ENCODE results near the gene ANAPC16.
"Not testable (repeated sequence)": the region's sequence is repeated elsewhere in the genome, so short reads cannot be mapped to it uniquely, and the experiment has no call there.

Gene ANAPC16

GRCh38 chr10:72204724-72205123 lies 11.1 kb upstream of the ANAPC16 start:
- H3K36me3 ChIP-seq (ENCODE audit: low read length): peaks cover 7% of the 10 kb centered on the region; the same call in 1 of the 2 replicates
- H3K4me3 ChIP-seq (ENCODE audit: insufficient read depth, low read length, poor library complexity, severe bottlenecking): no peak overlapping the region
- H3K4me2 ChIP-seq (ENCODE audit: low read depth, low read length, poor library complexity, severe bottlenecking): no peak overlapping the region
- H3K79me2 ChIP-seq (ENCODE audit: insufficient read depth, low read length): 0 out of 2 replicates have a peak, but pooled peaks cover 2% of the 10 kb centered on the region
- no peak for TF ChIP-seq EZH2phosphoT487 (conservative IDR thresholded peaks at IDR 0.05; ENCODE audit: low read length)
- TF ChIP-seq CTCF (IDR thresholded peaks at IDR 0.05; ENCODE audit: insufficient read depth, low read length, poor library complexity, severe bottlenecking): no peak
- no peaks in the 10 kb centered on the region for H3F3A ChIP-seq (ENCODE audit: insufficient read depth)
- no peaks in the 10 kb centered on the region for H4K20me1 ChIP-seq (ENCODE audit: low read depth, low read length)
- H3K9ac ChIP-seq (ENCODE audit: low read length): no peak overlapping the region
- no peak overlapping the region for H3K27ac ChIP-seq (ENCODE audit: low read depth, low read length)
- H2AFZ ChIP-seq (ENCODE audit: low read depth, low read length, severe bottlenecking): no peak overlapping the region
- no peaks in the 10 kb centered on the region for H3K27me3 ChIP-seq (ENCODE audit: low read length)
- H3K9me2 ChIP-seq (replicated peaks; ENCODE audit: insufficient read depth, low read length): no peaks in the 10 kb centered on the region
- H3K9me3 ChIP-seq (ENCODE audit: insufficient read depth, low read length): no peaks in the 10 kb centered on the region

DNA sequence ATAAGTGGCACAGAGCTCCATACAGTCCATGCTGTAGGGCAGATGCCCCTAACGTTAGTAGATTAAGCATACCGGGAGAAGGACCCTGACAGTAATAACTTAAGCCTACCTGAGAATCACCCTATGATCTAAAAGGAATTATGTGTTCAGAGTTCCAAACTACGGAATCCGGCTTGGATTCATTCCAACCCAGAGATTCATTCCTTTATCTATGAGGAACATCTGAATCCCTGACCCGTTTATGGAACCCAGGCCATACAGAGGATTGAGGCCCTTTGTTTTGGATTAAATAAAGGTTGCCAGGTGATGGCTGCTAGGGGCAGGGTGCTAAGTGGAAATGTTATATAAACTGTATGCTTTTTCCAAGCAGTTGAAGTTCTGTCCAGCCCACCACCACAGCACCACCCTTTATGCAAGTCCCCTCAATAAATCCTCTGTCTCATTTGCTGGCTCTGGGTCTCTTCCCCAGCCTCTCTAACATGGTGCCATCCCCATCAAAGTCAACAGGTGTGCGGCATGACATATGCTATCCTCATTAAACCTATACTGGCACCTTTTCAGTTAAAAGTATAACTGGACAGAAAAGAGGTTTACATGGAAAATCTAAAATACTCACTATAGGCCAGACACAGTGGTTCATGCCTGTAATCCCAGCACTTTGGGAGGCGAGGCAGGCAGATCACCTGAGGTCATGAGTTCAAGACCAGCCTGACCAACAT lies 9.1 kb upstream of the ANAPC16 start:
- no peak overlapping the region for H3K27ac ChIP-seq (ENCODE audit: low read depth, low read length)
- H3K36me3 ChIP-seq (ENCODE audit: low read length): peaks cover 12% of the 10 kb centered on the region; the same call in 1 of the 2 replicates
- no peaks in the 10 kb centered on the region for H3F3A ChIP-seq (ENCODE audit: insufficient read depth)
- no peak for TF ChIP-seq EZH2phosphoT487 (conservative IDR thresholded peaks at IDR 0.05; ENCODE audit: low read length)
- TF ChIP-seq CTCF (IDR thresholded peaks at IDR 0.05; ENCODE audit: insufficient read depth, low read length, poor library complexity, severe bottlenecking): no peak
- H3K79me2 ChIP-seq (ENCODE audit: insufficient read depth, low read length): 0 out of 2 replicates have a peak, but pooled peaks cover 2% of the 10 kb centered on the region
- H3K27me3 ChIP-seq (ENCODE audit: low read length): no peaks in the 10 kb centered on the region
- no peaks in the 10 kb centered on the region for H4K20me1 ChIP-seq (ENCODE audit: low read depth, low read length)
- no peak overlapping the region for H3K4me2 ChIP-seq (ENCODE audit: low read depth, low read length, poor library complexity, severe bottlenecking)
- H3K9me3 ChIP-seq (ENCODE audit: insufficient read depth, low read length): no peaks in the 10 kb centered on the region
- no peak overlapping the region for H2AFZ ChIP-seq (ENCODE audit: low read depth, low read length, severe bottlenecking)
- H3K9me2 ChIP-seq (replicated peaks; ENCODE audit: insufficient read depth, low read length): no peaks in the 10 kb centered on the region
- H3K4me3 ChIP-seq (ENCODE audit: insufficient read depth, low read length, poor library complexity, severe bottlenecking): no peak overlapping the region
- no peak overlapping the region for H3K9ac ChIP-seq (ENCODE audit: low read length)

DNA sequence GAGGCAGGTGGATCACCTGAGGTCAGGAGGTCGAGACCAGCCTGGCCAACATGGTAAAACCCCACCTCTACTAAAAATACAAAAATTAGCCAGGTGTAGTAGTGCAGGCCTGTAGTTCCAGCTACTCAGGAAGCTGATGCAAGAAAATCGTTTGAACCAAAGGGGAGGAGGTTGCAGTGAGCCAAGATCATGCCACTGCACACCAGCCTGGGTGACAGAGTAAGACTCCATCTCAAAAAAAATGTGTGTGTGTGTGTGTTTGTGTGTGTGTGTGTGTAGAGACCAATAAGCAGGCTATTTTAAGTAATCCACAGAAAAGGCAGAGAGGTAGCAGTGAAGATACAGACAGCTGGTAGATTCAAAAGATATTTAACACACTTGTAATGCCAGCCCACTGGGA lies 7.3 kb upstream of the ANAPC16 start:
- not testable (repeated sequence) for H3K79me2 ChIP-seq (ENCODE audit: insufficient read depth, low read length); H3K4me3 ChIP-seq (ENCODE audit: insufficient read depth, low read length, poor library complexity, severe bottlenecking); H3K36me3 ChIP-seq (ENCODE audit: low read length); H3K27ac ChIP-seq (ENCODE audit: low read depth, low read length); H3K4me2 ChIP-seq (ENCODE audit: low read depth, low read length, poor library complexity, severe bottlenecking); H2AFZ ChIP-seq (ENCODE audit: low read depth, low read length, severe bottlenecking); H3K9me3 ChIP-seq (ENCODE audit: insufficient read depth, low read length); H3K9ac ChIP-seq (ENCODE audit: low read length); H3F3A ChIP-seq (ENCODE audit: insufficient read depth); H4K20me1 ChIP-seq (ENCODE audit: low read depth, low read length); H3K27me3 ChIP-seq (ENCODE audit: low read length); H3K9me2 ChIP-seq (replicated peaks; ENCODE audit: insufficient read depth, low read length)

GRCh38 chr10:72211381-72211780 lies 4.4 kb upstream of the ANAPC16 start:
- H3K79me2 ChIP-seq (ENCODE audit: insufficient read depth, low read length): peaks cover 17% of the 10 kb centered on the region
- not testable (repeated sequence) for H3F3A ChIP-seq (ENCODE audit: insufficient read depth); H3K9me2 ChIP-seq (replicated peaks; ENCODE audit: insufficient read depth, low read length); H4K20me1 ChIP-seq (ENCODE audit: low read depth, low read length); H3K9ac ChIP-seq (ENCODE audit: low read length); H2AFZ ChIP-seq (ENCODE audit: low read depth, low read length, severe bottlenecking); H3K27me3 ChIP-seq (ENCODE audit: low read length); H3K36me3 ChIP-seq (ENCODE audit: low read length); H3K27ac ChIP-seq (ENCODE audit: low read depth, low read length); H3K9me3 ChIP-seq (ENCODE audit: insufficient read depth, low read length); H3K4me2 ChIP-seq (ENCODE audit: low read depth, low read length, poor library complexity, severe bottlenecking); H3K4me3 ChIP-seq (ENCODE audit: insufficient read depth, low read length, poor library complexity, severe bottlenecking)

DNA sequence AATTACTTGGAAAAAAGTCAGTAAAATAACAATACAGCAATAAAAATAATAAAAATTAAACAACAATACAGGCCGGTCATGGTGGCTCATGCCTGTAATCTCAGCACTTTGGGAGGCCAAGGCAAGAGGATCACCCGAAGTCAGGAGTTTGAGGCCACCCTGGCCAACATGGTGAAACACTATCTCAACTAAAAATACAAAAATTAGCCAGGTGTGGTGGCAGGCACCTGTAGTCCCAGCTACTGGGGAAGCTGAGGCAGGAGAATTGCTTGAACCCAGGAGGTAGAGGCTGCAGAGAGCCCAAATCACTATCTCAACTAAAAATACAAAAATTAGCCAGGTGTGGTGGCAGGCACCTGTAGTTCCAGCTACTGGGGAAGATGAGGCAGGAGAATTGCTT lies 4.0 kb upstream of the ANAPC16 start:
- H3K27ac ChIP-seq (ENCODE audit: low read depth, low read length); H3K4me2 ChIP-seq (ENCODE audit: low read depth, low read length, poor library complexity, severe bottlenecking); H3K36me3 ChIP-seq (ENCODE audit: low read length); H3K27me3 ChIP-seq (ENCODE audit: low read length); H4K20me1 ChIP-seq (ENCODE audit: low read depth, low read length); H3F3A ChIP-seq (ENCODE audit: insufficient read depth); H3K9me3 ChIP-seq (ENCODE audit: insufficient read depth, low read length); H2AFZ ChIP-seq (ENCODE audit: low read depth, low read length, severe bottlenecking); H3K9me2 ChIP-seq (replicated peaks; ENCODE audit: insufficient read depth, low read length); H3K4me3 ChIP-seq (ENCODE audit: insufficient read depth, low read length, poor library complexity, severe bottlenecking); H3K9ac ChIP-seq (ENCODE audit: low read length): not testable (repeated sequence)
- H3K79me2 ChIP-seq (ENCODE audit: insufficient read depth, low read length): peaks cover 21% of the 10 kb centered on the region

Data from SU-DHL-6 (cell line).